Sigmoid colon (tissue), 7 donors: ENCODE data around the gene MIEF1. TPM values are rescaled to one million over a fixed set of nuclear protein-coding genes. Genes with fewer than 3 reads are reported as not detected.

Source experiments
- DNase-seq: peaks from one replicate; pipeline ENCODE4 v3.0.0-alpha.2; 2019
- H3K27ac ChIP-seq, 4 donors: fragments of 200-600 bp; sonication (generic); one replicate each; pipeline ENCODE4 v1.5.1; 2016 to 2019; ENCODE audit warnings: mild to moderate bottlenecking in 1 of 4
- H3K27me3 ChIP-seq, 3 donors: fragments of 200-600 bp; sonication (generic); one replicate each; pipeline ENCODE4 v1.5.1; 2019; ENCODE audit warnings: mild to moderate bottlenecking in 1 of 3
- H3K36me3 ChIP-seq, 4 donors: fragments of 200-600 bp; sonication (generic); one replicate each; pipeline ENCODE4 v1.5.1; 2016 to 2019
- H3K4me1 ChIP-seq, 4 donors: fragments of 200-600 bp; sonication (generic); one replicate each; pipeline ENCODE4 v1.5.1; 2017 to 2019
- H3K4me3 ChIP-seq, 4 donors: fragments of 200-600 bp; sonication (generic); one replicate each; pipeline ENCODE4 v1.5.1; 2017 to 2019; ENCODE audit warnings: mild to moderate bottlenecking in 2 of 4, moderate library complexity in 1 of 4
- H3K9me3 ChIP-seq, 4 donors: fragments of 200-600 bp in 3 of 4; sonication (generic) in 3 of 4; one replicate each; pipeline versions ENCODE4 v1.5.1 to v1.6.1; 2013 to 2019
- EP300 ChIP-seq, 4 donors: sonication (generic); formaldehyde crosslinking; IDR thresholded peaks; one replicate each; pipeline ENCODE4 v1.6.1; 2017; ENCODE audit warnings: antibody characterized with exemption in 4 of 4
- POLR2A ChIP-seq, 2 donors: fragments of 450-650 bp; IDR thresholded peaks; one replicate each; pipeline ENCODE4 v1.6.1; 2016; ENCODE audit warnings: antibody characterized with exemption in 2 of 2, mild to moderate bottlenecking in 2 of 2, moderate library complexity in 2 of 2
- POLR2AphosphoS5 ChIP-seq, 4 donors: sonication (generic); formaldehyde crosslinking; IDR thresholded peaks; one replicate each; pipeline ENCODE4 v1.6.1; 2017; ENCODE audit warnings: antibody characterized with exemption in 4 of 4
- WGBS, 2 donors: extraction: QIAGEN DNeasy Blood & Tissue Kit; methylation state at CpG; one replicate each; pipeline ENCODE4 v1.1.7; 2013; 5-methylcytosine and 5-hydroxymethylcytosine counted together
- intact Hi-C: fragments of 100-400 bp; cut with DNase I; formaldehyde crosslinking; loops from one replicate; pipeline ENCODE4 v1.15.1; 2023
- polyA plus RNA-seq, 3 donors: library from polyadenylated mRNA; stranded (reverse); fragments of 200-250 nt; gene quantifications; one replicate each; pipeline ENCODE4 v1.2.3, GENCODE V29; 2013
- total RNA-seq, 4 donors: library from RNA; depleted of rRNA; stranded (reverse); fragments of >200 nt; gene quantifications; one replicate each; pipeline ENCODE4 v1.1.0, GENCODE V29; 2016
- TF ChIP-seq, protein P1 (sequence below), 4 experiments: fragments of 450-650 bp in 3 of 4; fragments of 200-600 bp in 1 of 4; IDR thresholded peaks; one replicate each; pipeline ENCODE4 v1.5.1; 2016 to 2019; ENCODE audit warnings: antibody characterized with exemption in 4 of 4, mild to moderate bottlenecking in 3 of 4, moderate library complexity in 2 of 4
- donor health status: healthy with polysubstance abuse.
- donor health status: Bipolar disorder and iron deficiency.
- donor health status: healthy.

Gene MIEF1
- total and polyA plus RNA-seq, 7 donors: 9.0 to 25.4 (median 14.2) TPM

DNA sequence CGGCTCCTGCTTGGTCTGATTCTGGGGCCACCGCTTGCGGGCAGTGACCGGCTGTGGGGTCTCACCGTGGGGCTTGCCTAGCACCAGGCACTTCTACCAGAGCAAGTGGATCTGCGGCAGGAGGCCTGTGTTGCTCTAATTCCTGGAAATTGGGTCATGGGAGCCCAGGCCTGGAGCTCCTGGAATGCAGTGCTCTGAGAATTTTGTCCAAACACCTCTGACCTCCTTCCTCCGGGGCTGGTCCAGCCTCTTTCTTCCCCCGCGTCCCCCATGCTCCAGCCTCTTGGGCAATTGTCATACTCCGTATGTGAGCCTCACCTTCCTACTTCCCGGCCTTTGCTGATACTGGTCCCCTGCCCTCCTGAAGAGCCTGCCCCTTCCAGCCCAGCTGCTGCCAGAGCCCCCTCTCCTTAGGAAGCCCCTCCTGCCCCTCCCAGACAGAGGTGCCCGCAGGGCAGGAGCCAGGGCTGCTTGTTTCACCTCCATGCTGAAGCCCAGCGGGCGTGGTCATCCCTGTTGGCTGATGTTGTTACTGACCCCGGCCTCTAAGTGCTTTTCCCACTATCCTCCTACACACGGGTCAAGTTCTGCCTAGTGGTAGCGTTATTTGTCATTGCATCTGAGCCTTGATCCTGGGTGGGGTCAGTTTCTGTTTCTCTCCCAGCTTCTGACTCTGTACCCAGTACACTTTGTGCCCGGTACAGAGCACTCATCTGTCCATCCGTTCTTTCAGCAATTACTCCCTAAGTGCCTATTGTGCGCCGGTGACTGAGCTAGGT lies 35.7 kb upstream of the MIEF1 start:
- Histone ChIP-seq H3K27ac (peak overlapping the region in 2 of 4 donors; percentile 28 to 51), H3K9me3 (no peaks in the 10 kb centered on the region)

DNA sequence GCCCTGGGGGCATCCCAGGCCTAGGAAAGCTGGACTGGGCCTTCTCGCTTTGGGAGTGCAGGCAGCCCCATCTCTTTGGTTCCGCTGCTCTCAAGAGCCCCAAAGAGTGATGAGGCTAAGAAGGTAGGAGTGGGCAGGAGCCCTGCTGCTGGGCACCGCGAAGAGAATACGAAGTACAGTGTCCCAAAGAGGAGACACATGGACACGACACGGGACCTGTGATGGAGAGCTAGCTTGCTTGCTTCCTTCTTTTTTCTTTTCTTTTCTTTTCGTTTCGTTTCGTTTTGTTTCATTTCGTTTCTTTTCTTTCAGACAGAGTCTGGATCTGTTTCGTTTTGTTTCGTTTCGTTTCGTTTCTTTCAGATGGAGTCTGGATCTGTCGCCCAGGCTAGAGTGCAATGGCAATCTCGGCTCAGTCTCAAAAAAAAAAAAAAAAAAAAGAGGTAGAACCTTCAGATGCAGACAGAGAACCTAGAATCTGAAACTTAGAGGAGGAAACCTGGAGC lies 34.6 kb upstream of the MIEF1 start:
- no peak for DNase-seq
- Histone ChIP-seq H3K36me3 (no peaks in the 10 kb centered on the region), H3K9me3 (no peaks in the 10 kb centered on the region), H3K4me1 (no peaks in the 10 kb centered on the region), H3K27ac (no peak overlapping the region), H3K27me3 (no peaks in the 10 kb centered on the region), H3K4me3 (no peak overlapping the region)
- intact Hi-C loops: no loop called here
- TF ChIP-seq, protein P1, sequence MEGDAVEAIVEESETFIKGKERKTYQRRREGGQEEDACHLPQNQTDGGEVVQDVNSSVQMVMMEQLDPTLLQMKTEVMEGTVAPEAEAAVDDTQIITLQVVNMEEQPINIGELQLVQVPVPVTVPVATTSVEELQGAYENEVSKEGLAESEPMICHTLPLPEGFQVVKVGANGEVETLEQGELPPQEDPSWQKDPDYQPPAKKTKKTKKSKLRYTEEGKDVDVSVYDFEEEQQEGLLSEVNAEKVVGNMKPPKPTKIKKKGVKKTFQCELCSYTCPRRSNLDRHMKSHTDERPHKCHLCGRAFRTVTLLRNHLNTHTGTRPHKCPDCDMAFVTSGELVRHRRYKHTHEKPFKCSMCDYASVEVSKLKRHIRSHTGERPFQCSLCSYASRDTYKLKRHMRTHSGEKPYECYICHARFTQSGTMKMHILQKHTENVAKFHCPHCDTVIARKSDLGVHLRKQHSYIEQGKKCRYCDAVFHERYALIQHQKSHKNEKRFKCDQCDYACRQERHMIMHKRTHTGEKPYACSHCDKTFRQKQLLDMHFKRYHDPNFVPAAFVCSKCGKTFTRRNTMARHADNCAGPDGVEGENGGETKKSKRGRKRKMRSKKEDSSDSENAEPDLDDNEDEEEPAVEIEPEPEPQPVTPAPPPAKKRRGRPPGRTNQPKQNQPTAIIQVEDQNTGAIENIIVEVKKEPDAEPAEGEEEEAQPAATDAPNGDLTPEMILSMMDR (IDR thresholded peaks at IDR 0.05): no peak
- TF ChIP-seq POLR2AphosphoS5 (IDR thresholded peaks at IDR 0.05): no peak
- TF ChIP-seq POLR2A (IDR thresholded peaks at IDR 0.05): no peak
- no peak for TF ChIP-seq EP300 (IDR thresholded peaks at IDR 0.05)
- 87 to 88% methylated on average over 17 of the region's 17 CpGs for WGBS, 2 donors

More for the DNA sequence above, 35.7 kb upstream of the MIEF1 start:
- intact Hi-C loops: no loop called here
- DNase-seq: no peak
- Histone ChIP-seq H3K4me1 (no peaks in the 10 kb centered on the region), H3K27me3 (no peaks in the 10 kb centered on the region), H3K36me3 (no peaks in the 10 kb centered on the region), H3K4me3 (no peak overlapping the region)
- TF ChIP-seq EP300 (IDR thresholded peaks at IDR 0.05) (no peak), POLR2AphosphoS5 (IDR thresholded peaks at IDR 0.05) (no peak), POLR2A (IDR thresholded peaks at IDR 0.05) (no peak)
- TF ChIP-seq, protein P1 (IDR thresholded peaks at IDR 0.05): no peak
- WGBS, 2 donors: 66 to 79% methylated on average over 21 of the region's 21 CpGs

DNA sequence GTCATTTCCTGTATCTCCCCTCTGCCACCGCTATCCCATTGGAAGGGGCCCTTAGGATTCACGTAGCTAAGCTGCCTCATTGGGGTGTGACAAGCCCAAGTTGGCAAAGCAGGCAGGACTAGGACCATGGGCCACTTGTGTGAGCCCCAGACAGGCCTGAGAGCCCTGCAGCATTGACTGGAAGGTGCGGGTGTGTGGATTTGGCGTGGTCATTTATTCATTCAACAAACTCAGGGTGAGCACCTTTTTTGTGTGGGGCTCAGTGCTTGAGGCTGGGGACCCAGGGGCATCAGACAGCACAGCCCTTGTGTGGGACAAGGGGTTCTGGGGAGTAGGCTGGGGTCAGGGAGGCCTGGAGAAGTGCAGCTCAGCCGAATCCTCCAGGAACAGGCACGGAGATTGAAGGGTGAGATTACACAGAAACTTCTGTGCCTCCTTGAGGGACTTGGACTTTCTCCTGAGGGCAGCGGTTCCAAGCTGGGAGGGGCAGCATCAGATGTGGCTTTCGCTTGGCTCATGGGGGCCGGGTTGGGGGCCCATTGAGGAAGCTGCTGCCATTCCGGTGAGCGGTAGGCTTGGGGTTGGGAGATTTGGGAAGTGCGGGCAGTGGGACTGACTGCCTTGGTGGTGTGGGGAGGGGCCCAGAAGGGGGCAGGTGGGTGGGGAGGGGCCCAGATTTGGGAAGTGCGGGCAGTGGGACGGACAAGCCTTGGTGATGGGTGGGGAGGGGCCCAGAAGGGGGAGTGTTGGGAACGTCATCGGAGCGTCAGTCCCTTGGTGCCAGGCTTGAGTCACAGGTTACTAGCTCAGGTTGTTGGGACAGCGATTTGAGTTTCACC lies 33.4 kb upstream of the MIEF1 start:
- no peak overlapping the region for H3K27ac ChIP-seq

DNA sequence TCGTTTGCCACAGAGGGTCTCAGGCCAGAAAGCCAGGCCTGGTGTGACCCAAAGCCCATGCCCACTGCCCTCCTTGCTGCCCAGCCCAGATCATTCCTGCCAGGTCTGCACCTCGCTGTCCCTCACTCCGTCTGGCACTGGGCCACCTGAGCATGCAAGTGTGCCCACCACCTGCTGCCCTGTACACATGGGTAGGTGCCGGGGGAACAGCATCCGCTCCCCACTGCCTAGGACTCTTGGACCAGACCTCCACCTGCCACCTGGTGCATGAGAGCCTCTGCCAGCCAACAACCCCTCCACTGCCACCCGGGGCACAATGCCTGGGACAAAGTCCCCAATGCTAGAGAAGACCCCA lies 32.8 kb upstream of the MIEF1 start:
- no peak overlapping the region for H3K27ac ChIP-seq
- WGBS, 2 donors: 33 to 78% methylated on average over 6 of the region's 6 CpGs
- DNase-seq: no peak

More for the DNA sequence above, 33.4 kb upstream of the MIEF1 start:
- TF ChIP-seq POLR2A (IDR thresholded peaks at IDR 0.05) (no peak), EP300 (IDR thresholded peaks at IDR 0.05) (no peak), POLR2AphosphoS5 (IDR thresholded peaks at IDR 0.05) (no peak)
- TF ChIP-seq, protein P1 (IDR thresholded peaks at IDR 0.05): no peak
- Histone ChIP-seq H3K9me3 (no peaks in the 10 kb centered on the region), H3K36me3 (no peaks in the 10 kb centered on the region), H3K4me3 (no peak overlapping the region), H3K27me3 (no peaks in the 10 kb centered on the region), H3K4me1 (no peaks in the 10 kb centered on the region)
- DNase-seq: no peak
- WGBS, 2 donors: 51 to 68% methylated on average over 18 of the region's 18 CpGs
- intact Hi-C loops: no loop called here

More for the DNA sequence above, 32.8 kb upstream of the MIEF1 start:
- TF ChIP-seq, protein P1 (IDR thresholded peaks at IDR 0.05): no peak
- no peak for TF ChIP-seq POLR2AphosphoS5 (IDR thresholded peaks at IDR 0.05)
- TF ChIP-seq POLR2A (IDR thresholded peaks at IDR 0.05): no peak
- no peak for TF ChIP-seq EP300 (IDR thresholded peaks at IDR 0.05)
- no peak overlapping the region for H3K4me3 ChIP-seq
- no peaks in the 10 kb centered on the region for H3K9me3 ChIP-seq
- no peaks in the 10 kb centered on the region for H3K4me1 ChIP-seq
- H3K36me3 ChIP-seq: no peaks in the 10 kb centered on the region
- H3K27me3 ChIP-seq: no peaks in the 10 kb centered on the region
- intact Hi-C loops: no loop called here
